GM12892 (cell line): ENCODE data around the gene ATF5.
A peak's percentile ranks its signal among the peaks of the same experiment; 100 is the strongest.

Source experiments
- DNase-seq: peaks from one replicate; pipeline ENCODE4 v3.0.0; 2011; ENCODE audit not compliant: insufficient read length
- FAIRE-seq: peaks from 2 replicates; lab custom pipeline; 2011; peaks lifted over from hg19 to GRCh38; lab: Jason Lieb, UNC
- POLR2A ChIP-seq: IDR thresholded peaks from 2 replicates; pipeline ENCODE4 v1.6.1; 2011; ENCODE audit warnings: low read depth, low read length, control low read depth
- POLR2AphosphoS5 ChIP-seq: IDR thresholded peaks from 2 replicates; pipeline ENCODE4 v1.6.1; 2011; ENCODE audit warnings: low read depth, low read length, control low read depth
- TAF1 ChIP-seq: IDR thresholded peaks from 2 replicates; pipeline ENCODE4 v1.6.1; 2011; ENCODE audit warnings: low read depth, mild to moderate bottlenecking, control low read depth, low read length, borderline replicate concordance

Gene ATF5

DNA sequence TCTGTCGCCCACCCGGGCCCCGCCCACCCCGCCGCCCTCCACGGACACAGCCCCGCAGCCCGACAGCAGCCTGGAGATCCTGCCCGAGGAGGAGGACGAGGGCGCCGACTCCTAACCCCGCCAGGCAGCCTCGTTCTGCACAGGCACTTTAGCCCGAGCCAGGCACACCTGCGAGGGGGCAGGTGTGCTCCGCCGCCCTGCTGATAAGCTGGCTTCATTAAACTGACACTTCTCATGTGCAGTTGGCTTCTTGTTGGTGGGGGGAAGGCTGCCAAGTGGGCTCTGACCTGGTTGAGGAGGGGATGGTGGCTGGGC, 40.5 kb upstream of the ATF5 start:
- no peak for DNase-seq
- TF ChIP-seq POLR2A (peak; percentile 18; the same call in 1 of the 2 replicates), POLR2AphosphoS5 (no peak; the same call in 1 of the 2 replicates)
- FAIRE-seq, result no peak

DNA sequence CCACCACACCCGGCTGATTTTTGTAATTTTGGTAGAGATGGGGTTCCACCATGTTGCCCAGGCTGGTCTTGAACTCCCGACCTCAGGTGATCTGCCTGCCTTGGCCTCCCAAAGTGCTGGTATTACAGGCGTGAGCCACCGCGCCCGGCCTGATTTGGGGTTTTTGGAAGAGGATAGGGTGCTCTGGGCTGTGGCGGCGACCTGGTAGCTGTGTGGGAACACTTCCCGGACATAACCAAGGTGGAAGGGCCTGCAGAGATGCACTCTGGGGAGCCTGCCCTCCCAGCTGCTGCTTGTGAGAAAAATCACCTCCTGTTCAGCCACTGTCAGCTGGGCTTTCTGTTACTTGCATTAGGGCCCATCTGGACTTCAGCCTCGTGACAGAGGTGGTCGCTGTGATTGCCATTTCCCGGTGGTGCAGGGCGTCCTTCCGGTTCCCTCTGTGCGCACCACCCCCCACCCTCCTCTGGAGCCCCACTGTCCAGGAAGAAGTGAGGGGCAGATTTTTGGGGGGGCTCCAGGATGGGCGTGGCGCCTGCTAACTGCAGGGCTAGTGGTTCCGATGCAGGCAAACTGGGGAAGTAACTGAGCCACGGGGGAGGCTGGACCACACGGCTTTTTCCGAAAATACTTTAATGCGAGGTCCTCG, 39.8 kb upstream of the ATF5 start:
- no peak for FAIRE-seq
- no peak for TF ChIP-seq TAF1
- peak; percentile 2; the same call in 1 of the 2 replicates for TF ChIP-seq POLR2A
- no peak for TF ChIP-seq POLR2AphosphoS5
- DNase-seq, result no peak

DNA sequence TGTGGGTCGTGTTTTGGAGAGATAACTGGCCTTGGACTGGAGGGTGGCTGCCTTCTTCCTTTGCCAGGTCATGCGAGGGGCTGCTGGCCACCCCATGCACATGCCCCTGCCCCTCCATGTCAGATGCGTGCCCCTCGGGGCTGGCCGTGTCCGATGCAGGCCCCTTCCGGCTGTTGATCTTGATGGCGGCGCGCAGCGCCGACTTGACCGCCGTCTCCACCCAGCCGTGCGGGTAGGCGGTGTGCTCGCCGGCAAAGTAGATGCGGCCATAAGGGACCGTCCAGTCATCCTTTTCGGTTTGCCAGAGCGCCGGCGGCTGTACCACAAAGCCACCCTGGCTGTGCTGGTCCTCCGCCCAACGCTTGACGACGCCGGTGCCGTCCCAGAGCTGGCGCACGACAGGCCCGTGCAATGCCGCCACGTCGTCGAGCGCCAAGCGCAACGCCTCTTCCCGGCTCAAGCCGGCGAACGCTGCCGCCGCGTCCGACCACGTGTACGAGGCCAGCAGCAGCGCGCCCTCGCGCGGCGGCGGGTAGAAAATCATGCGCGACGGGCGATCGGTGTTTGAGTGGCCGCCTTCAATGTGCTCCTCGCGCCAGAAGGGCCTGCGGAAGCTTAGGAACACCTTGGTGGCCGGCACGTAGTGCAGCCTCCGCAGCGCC, 39.2 kb upstream of the ATF5 start:
- TF ChIP-seq TAF1, result no peak
- TF ChIP-seq POLR2AphosphoS5, result no peak; the same call in 1 of the 2 replicates
- TF ChIP-seq POLR2A, result no peak; the same call in 1 of the 2 replicates
- no peak for DNase-seq
- FAIRE-seq, result no peak

DNA sequence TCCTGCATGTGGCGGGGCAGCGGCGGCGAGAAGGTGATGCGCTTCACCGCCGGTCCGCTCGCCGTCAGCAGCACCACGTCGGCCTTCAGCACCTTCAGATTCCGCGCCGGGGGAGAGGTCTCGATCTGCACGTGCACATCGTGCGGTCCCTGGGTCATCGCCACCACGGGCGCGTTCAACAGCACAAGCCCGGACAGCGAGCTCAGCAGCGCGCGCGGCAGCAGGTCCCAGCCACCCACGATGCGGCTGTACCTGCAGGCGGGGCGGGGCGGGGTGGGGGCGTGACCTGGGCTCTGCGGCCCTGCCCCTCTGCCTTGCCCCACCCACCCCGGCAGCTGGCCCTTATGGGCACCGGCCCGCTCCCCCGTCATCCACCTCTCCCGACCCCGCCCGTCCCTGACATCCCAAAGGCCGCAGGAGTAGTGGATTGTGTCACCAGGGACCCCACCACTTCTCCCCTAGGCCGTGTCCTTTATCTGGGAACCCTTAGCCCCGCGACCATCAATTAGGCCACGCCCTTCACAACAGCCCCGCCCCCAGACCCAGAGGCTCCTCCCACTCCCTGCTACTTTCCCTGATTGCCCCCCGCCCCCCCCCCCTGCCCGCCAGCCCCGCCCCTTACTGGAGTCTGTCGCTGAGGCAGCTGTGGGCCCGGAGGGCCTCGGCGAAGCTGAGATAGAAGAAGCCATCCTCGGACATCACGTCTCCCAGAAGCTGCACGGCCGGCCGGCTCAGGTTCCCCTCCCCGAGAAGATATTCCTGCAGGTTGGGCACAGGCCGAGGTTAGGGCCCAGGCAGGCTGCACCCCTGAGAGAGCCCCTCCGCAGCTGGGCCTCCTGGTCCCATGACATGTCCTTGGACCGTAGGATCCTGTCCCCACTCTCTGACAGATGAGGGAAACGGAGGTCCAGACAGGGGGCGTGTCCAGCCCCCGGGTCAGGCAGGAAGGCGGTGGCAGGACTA, 38.4 kb upstream of the ATF5 start:
- TF ChIP-seq POLR2AphosphoS5 (peak; percentile 61; the same call in 1 of the 2 replicates), POLR2A (no peak), TAF1 (no peak)
- DNase-seq (peak; percentile 74), FAIRE-seq (peak; percentile 62)

DNA sequence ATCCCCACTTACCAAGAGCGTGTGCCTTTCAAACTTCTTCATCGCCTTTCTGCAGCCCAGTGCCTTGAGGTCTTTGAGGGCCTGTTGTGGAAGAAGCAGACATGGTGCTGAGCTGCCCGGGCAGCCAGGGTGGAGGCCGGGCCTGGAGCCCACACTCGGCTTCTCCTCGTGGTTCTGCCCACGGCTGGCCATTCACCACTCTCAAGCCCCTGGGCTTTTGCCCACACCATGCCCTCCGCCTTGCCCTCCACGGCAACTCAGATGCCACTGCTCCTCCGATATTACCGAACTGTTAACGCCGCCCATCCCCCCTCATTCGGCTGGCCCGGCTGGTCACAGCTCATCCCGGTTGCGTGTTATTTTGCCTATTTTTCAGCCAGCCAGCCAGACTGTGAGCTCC, 37.6 kb upstream of the ATF5 start:
- no peak for DNase-seq
- TF ChIP-seq POLR2A (no peak), POLR2AphosphoS5 (peak; percentile 56)
- FAIRE-seq, result no peak

DNA sequence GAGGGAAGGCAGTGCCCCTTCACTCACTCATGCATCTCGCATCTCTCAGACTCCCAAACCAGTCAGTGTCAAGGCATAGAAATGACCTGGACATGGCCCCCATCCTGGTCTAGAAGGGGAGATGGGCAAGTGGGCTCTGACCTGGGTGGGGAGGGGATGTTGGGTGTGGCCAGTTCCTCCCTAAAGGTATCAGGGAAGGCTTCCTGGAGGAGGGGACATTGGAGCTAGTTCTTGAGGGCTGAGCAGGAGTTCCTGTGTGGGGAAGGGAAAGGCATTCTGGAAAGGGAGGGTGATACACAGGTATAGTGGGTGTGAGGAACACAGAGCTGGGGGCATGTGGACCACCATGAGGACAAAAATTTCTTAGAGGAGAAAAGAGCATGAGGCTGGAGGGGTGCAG, 36.3 kb upstream of the ATF5 start:
- DNase-seq (no peak), FAIRE-seq (no peak)
- no peak for TF ChIP-seq POLR2A
- no peak for TF ChIP-seq TAF1
- TF ChIP-seq POLR2AphosphoS5, result no peak

DNA sequence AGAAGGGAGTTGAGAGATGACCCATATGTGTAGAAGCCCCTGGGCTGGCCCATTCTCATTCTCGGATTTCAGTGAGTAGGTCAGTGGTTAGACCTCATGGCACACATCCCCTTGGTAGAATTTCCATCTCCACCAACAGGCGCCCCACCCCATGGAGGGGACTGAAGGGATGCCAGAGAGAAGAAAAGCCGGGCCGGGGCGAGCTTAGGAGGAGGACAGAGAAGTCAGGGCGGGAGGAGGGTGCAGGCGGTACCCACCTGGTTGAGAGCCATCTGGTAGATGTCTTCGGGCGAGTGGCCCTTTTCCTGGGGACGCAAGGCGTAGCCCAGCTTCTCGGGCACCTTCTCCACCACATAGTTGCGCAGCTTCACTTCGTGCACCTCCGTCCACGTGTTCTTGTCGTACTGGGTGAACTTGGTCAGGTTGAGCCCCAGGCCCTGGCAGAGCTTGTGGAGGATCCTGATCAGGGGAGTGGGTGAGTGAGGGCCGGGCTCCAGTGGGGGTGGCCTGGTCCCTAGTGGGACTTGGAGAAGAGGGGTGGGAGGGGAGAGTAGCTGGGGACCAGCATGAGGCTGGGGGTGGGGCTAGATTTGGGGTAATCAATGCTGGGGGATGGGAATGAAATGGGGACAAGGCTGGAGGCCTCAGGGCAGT, 34.9 kb upstream of the ATF5 start:
- DNase-seq (no peak), FAIRE-seq (peak; percentile 21)
- TF ChIP-seq TAF1 (no peak), POLR2A (no peak; the same call in 1 of the 2 replicates), POLR2AphosphoS5 (no peak)

DNA sequence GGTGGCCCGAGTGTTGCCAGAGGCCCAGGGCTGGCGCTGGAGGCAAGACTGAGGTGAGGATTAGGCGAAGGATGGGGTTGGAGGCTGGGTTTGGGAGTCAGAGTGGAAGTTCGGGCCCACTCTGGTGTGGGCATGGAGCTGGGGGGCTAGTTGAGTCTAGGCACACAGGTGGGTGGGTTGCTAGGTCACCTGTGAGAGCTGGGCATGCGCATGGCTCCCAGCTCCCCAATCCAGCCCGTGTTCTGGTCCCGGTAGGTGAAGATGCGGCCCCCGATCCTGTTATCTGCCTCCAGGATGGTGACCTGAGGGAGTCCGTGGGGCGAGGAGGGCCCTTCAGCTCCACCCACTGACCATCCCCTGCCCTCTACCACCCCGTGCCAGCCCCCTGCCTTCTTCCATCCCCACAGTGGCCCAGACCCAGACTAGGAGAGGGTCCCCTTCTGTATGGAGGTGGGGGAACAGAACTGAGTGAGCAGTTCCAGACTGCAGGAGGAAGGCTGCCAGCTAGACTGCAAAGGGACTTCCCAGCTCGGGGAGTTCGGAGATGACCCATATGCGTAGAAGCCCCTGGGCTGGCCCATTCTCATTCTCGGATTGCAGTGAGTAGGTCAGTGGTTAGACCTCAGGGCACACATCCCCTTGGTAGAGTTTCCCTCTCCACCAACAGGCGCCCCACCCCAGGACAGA, 34.0 kb upstream of the ATF5 start:
- peak; percentile 44; the same call in 1 of the 2 replicates for TF ChIP-seq POLR2A
- peak; percentile 71 for TF ChIP-seq POLR2AphosphoS5
- TF ChIP-seq TAF1, result peak; percentile 34; the same call in 1 of the 2 replicates
- FAIRE-seq, result peak; percentile 80

DNA sequence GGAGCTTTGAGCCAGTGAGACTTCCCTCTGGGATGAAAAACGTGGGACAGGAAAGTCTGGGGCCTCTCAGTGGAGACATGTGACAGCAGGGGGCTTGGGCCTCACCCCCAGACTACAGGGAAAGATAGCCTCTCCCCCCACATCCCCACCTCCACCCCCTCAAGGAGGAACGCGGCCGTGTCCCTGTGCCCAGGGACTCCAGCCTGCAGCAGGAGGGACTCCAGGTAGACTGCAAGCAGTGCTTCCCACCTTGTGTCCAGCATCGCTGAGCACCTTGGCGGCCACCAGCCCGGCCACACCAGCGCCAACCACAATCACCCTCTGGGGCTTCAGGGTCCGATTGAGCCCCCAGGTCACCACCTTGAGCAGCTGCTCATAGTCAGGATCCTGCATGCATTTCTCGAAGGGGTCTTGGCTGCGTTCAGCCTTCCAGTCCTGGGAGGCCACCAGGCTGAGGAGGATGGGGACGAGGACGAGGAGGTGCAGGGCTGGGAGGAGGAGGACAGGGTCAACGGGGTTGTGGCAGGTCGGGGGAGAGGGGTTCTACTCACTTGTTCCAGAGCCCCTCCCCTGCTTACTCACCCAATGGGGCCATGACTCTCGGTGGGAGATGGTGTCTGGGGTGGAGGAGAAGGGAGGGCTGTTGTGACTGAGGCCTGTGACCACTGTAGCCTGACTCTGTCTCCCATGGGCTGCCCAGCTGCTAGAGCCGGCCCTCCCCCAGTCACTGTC, 33.3 kb upstream of the ATF5 start:
- FAIRE-seq (peak; percentile 94), DNase-seq (no peak)
- peak; percentile 18 for TF ChIP-seq POLR2A
- no peak; the same call in 1 of the 2 replicates for TF ChIP-seq POLR2AphosphoS5

More for the DNA sequence above, 34.0 kb upstream of the ATF5 start:
- peak; percentile 73 for DNase-seq
